ENCODE measurements around the gene SDS.

SDS gene

GRCh38 chr12:113420996-113421595 lies 17.4 kb upstream of the SDS start:
- no peak for TF ChIP-seq CTCF (IDR thresholded peaks at IDR 0.05)
- Histone ChIP-seq H3K4me1 (ENCODE audit: control insufficient read depth in 1 of 2, insufficient read depth in 1 of 2, low read depth in 1 of 2, low read length in 1 of 2) (peaks cover 9 to 16% of the 10 kb centered on the region in 2 experiments), H3K36me3 (no peaks in the 10 kb centered on the region), H3K9me3 (no peaks in the 10 kb centered on the region), H3K27ac (no peak overlapping the region), H3K4me3 (ENCODE audit: low read depth in 1 of 2, low read length in 1 of 2) (no peak overlapping the region), H3K27me3 (peaks cover 7% of the 10 kb centered on the region)

DNA sequence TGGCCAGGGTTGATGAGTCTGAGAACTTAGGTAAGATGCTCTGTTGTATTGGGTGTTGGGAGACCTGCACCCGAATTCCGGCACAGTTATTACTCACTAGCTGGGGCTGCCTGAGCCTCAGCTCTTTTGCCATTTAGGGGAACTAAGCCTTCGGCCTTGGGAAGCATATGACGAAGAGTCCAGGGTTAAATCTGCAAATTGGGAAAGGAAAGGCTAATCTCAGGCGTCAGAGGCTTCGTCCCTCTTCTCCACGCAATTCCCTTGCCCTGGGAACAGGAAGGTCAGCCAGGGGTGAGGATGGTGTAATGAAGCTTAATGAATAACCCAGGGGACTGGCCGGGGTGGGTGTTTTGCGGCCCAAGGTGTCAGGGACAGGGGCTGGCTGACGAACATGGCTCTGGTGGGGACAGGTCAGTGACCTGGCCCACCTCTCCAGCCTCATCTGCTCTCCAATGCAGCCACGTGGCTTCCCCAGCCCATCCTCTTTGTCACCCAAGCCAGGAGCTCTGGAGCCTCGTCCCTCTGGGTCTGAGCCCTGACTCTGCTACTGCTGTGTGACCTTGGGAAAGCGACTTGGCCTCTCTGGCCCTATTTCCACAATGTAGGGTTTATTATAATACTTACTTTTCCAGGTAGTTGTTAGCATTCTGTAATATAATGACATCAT lies 14.7 kb upstream of the SDS start:
- TF ChIP-seq CTCF (IDR thresholded peaks at IDR 0.05) = no peak
- Histone ChIP-seq H3K27ac (no peak overlapping the region), H3K27me3 (no peaks in the 10 kb centered on the region), H3K9me3 (no peaks in the 10 kb centered on the region), H3K4me1 (ENCODE audit: control insufficient read depth in 1 of 2, insufficient read depth in 1 of 2, low read depth in 1 of 2, low read length in 1 of 2) (peaks cover 9 to 16% of the 10 kb centered on the region in 2 experiments), H3K4me3 (ENCODE audit: low read depth in 1 of 2, low read length in 1 of 2) (no peak overlapping the region), H3K36me3 (no peaks in the 10 kb centered on the region)

GRCh38 chr12:113416091-113416754 lies 12.5 kb upstream of the SDS start:
- no peaks in the 10 kb centered on the region for H3K36me3 ChIP-seq
- no peak for TF ChIP-seq CTCF (IDR thresholded peaks at IDR 0.05)
- no peaks in the 10 kb centered on the region for H3K9me3 ChIP-seq
- no peak overlapping the region for H3K27ac ChIP-seq
- H3K4me3 ChIP-seq (ENCODE audit: low read depth in 1 of 2, low read length in 1 of 2) = no peak overlapping the region
- no peaks in the 10 kb centered on the region for H3K4me1 ChIP-seq (ENCODE audit: control insufficient read depth in 1 of 2, insufficient read depth in 1 of 2, low read depth in 1 of 2, low read length in 1 of 2)
- H3K27me3 ChIP-seq = no peaks in the 10 kb centered on the region

DNA sequence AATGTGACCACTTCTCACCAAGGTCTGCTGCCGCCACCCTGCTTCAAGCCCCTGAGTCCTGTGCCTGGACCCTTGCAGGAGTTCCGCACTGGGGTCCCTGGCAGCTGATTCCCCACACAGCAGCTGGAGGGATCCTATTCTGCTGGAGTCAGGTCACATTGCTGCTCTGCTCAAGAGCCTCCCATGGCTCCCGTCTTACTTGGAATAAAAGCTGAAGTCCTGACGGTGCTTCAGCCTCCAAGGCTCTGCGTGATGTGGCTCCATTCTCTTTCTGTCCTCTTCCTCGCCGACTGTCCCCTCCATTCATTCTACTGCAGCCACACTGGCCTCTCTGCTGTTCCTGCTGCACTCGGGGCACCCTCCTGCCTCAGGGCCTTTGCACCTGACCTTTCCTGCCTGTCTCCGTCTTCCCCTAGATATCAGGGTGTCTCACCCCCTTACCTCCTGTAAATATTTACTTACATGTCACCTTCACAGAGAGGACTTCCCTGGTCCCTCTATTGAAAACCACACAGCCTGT lies 10.9 kb upstream of the SDS start:
- H3K4me1 ChIP-seq (ENCODE audit: control insufficient read depth in 1 of 2, insufficient read depth in 1 of 2, low read depth in 1 of 2, low read length in 1 of 2) = no peaks in the 10 kb centered on the region
- H3K36me3 ChIP-seq = no peaks in the 10 kb centered on the region

GRCh38 chr12:113413488-113413939 lies 9.8 kb upstream of the SDS start:
- H3K9me3 ChIP-seq = no peaks in the 10 kb centered on the region
- no peak overlapping the region for H3K4me3 ChIP-seq (ENCODE audit: low read depth in 1 of 2, low read length in 1 of 2)
- TF ChIP-seq CTCF (IDR thresholded peaks at IDR 0.05) = no peak
- no peaks in the 10 kb centered on the region for H3K36me3 ChIP-seq
- H3K27me3 ChIP-seq = no peaks in the 10 kb centered on the region
- H3K4me1 ChIP-seq (ENCODE audit: control insufficient read depth in 1 of 2, insufficient read depth in 1 of 2, low read depth in 1 of 2, low read length in 1 of 2) = no peaks in the 10 kb centered on the region
- no peak overlapping the region for H3K27ac ChIP-seq

More for the DNA sequence above, 10.9 kb upstream of the SDS start:
- no peak overlapping the region for H3K27ac ChIP-seq
- H3K4me3 ChIP-seq (ENCODE audit: low read depth in 1 of 2, low read length in 1 of 2) = no peak overlapping the region
- no peak for TF ChIP-seq CTCF (IDR thresholded peaks at IDR 0.05)
- H3K27me3 ChIP-seq = no peaks in the 10 kb centered on the region
- H3K9me3 ChIP-seq = no peaks in the 10 kb centered on the region
